Superior temporal gyrus (tissue), 1 donor: ENCODE data around the gene PDE6A.

ENCODE experiments used
- DNase-seq: peaks from one replicate; pipeline ENCODE4 v3.0.0-alpha.2; 2016; ENCODE audit errors: extremely low spot score

Gene PDE6A

GRCh38 chr5:149944666-149945065, at the start of gene PDE6A:
PDE6A (minus strand) TSS chr5:149944793; CDS start chr5:149944673, 120 bp downstream.
- DNase-seq, result no peak

DNA sequence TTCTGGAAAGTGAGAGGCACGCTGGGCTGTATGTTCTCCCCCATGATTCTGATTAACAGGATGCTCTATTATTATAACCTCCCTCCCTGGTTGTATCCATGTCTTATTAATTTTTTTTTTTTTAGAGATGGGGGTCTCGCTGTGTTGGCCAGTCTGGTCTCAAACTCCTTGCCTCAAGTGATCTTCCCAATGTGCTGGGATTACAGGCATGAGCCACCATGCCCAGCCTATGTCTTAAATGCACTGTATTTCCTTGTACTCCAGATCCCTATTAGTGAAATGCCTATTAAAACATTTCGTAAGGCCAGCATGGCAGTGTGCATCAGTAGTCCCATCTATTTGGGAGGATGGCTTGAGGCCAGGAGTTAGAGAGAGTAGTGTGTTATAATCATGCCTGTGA, 48.9 kb upstream of the PDE6A start:
- no peak for DNase-seq

DNA sequence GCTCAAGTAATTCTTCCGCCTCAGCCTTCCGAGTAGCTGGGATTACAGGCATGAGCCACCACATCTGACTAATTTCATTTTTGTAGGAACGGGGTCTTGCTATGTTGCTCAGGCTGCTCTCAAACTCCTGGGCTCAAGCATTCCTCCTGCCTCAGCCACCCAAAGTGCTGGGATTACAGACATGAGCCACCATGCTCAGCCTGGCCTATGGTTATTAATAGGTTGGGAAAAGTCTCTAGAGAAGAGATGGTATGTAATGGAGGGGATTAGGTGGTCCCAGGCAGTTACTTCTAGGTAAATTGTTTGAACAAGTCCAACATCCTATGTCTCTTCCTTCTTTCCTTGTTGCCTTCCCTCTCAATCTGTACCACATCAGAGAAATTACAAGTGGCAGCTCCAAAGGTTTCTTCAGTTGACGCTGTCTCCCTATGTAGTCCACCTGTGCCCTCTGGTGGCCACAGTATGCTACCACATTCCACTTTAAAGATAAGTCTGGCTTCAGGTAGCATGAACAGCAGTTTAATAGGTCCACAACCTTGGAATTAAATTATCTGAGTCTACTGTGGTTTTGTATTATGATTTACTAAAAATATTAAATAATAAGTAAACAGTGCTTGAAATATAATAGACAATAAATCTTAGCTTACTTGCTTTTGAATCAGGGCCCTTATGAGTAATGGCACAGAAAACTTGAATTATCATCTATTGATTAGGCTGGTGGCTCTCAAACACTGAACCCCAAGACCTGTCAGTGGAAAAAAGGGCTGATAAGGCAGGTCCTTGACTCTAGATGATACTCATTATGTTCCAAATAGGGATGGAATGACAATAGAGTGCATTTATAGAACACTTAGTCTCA, 46.2 kb upstream of the PDE6A start:
- peak; percentile 91 for DNase-seq

GRCh38 chr5:149988126-149988525, 43.5 kb upstream of the PDE6A start:
- no peak for DNase-seq

DNA sequence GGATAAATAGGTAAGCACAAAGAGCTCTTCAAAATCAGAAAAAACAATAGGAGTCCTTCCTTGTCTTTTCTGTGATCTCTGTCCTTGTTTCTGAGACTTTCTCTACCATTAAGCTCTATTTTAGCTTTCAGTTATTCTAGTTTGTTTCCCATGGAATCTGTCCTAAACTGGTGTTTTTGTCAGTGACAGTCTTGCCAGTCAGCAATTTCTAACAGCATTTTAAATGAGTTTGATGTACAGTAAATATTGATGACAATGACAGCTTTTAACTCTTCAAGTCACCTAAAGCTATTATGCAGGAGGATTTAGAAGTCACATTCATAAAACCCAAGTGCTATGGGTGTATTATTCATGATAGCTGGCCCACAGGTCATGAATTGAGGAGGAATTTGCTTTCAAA, 37.9 kb upstream of the PDE6A start:
- no peak for DNase-seq

DNA sequence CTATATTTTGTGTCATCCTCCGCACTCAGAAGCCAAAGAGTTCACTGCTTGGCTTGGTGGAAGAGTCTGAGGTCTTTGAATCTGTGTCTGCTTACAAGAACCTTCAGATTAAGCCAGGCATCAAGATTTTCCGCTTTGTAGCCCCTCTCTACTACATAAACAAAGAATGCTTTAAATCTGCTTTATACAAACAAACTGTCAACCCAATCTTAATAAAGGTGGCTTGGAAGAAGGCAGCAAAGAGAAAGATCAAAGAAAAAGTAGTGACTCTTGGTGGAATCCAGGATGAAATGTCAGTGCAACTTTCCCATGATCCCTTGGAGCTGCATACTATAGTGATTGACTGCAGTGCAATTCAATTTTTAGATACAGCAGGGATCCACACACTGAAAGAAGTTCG, 36.6 kb upstream of the PDE6A start:
- no peak for DNase-seq

DNA sequence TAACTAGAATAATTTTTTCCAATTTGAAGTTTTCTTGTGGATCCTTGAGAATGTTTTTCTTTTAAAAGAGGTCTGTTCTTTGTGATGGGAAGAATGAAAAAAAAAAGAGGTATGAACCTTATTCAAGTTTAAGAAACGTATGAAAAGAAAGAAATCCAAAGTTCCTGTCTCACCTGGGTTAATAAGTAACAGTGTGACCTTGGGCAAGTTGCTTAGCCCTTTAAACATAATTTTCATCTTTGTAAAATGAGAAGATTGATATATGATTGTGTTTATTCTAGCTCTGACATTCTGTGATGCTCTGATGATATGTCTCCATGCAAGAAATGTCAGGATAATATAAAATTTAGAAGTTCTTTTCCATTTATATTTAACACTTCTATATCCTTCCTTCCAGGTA, 35.3 kb upstream of the PDE6A start:
- DNase-seq, result no peak

- DNase-seq, result no peak
Observed at GRCh38 chr5:149975409-149975808, 30.8 kb upstream of the PDE6A start.

- DNase-seq, result no peak
Observed at GRCh38 chr5:149969181-149969930, 24.8 kb upstream of the PDE6A start.

DNA sequence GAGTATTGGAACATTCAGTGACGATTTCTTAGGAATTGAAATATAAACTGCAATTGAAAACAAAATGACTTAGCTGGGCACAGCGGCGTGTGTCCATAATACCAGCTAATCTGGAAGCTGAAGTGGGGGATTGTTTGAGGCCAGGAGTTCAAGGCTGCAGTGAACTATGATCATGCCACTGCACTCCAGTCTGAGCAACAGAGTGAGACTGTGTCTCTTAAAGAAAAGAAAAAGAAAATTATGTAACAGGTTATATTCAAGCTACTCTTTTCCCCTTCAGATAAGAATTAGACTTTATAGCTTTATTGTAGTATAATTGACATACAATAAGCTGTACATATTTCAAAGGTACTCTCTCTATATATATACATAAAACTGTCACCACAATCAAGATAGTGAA, 22.4 kb upstream of the PDE6A start:
- DNase-seq, result no peak

GRCh38 chr5:149963729-149964128, 19.1 kb upstream of the PDE6A start:
- no peak for DNase-seq

DNA sequence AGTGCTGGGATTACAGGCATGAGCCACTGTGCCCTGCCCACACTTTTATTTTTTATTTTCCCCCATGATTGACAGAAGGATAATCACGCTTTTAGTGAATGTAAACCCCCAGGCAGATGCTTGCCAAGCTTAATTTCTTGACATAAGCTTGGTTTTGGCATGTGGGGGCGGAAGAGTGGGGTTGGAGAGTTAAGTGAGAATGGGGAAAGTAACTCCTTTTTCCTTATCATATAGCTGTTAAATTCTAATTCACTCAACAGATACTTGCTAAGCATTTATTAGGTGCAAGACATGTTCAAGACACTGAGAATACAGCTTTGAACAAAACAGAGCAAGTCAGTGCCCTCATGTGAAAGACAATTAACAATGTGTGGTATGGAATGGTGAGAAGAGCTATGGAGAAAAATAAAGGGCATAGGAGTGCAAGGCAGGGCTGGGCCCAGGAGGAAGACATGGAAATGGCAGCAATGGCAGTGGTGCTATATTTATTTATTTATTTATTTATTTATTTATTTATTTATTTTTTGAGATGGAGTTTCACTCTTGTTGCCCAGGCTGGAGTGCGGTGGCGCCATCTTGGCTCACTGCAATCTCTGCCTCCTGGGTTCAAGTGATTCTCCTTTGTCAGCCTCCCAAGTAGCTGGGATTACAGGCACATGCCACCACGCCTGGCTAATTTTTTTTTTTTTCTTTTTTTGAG, 18.2 kb upstream of the PDE6A start:
- DNase-seq, result no peak

GRCh38 chr5:149961957-149962409, 17.4 kb upstream of the PDE6A start:
- peak; percentile 70 for DNase-seq

GRCh38 chr5:149961186-149961685, 16.6 kb upstream of the PDE6A start:
- peak; percentile 41 for DNase-seq

DNA sequence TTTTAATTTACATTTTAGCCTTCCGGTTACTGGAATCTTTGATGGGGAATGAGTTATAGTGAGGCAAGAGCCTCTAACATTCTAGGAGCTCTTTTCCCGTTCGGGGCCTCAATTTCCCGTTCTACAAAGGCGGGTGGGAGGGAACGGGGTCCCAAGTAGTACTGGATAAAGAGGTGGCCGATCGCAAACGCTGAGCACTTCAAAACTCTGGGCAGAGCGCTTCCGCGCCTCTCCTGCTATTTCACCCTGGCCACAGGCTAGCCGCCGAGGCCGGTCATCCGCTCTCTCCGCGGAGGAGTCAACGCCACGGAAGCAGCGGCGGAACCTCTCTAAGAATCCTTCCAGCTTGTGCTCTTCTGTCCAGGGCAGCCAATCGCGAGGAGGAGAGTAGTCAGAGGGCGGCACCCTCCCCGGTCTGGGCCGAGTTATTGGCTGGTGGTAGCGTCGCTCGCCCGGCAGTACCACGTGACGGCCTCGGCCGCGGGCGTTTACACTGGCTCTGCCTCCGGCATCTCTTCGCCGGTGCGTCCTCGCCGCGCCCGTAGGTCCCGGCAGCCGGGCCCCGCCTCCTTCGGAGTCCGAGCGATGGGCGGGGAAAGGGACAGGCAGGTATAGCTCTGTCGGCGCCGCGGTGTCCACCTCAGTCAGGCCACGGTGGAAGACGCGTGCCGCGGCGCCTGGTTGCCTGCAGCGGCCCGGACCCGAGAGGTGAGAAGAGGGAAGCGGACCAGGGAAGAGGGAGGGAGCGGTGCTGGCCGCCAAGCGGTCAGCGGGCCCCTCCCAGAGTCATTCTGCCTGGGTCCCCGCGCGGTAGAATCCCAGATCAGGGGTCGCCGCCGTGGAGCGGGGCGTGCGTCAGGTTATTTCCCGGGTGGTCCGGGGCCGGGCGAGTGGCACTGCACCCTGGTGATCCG, 15.9 kb upstream of the PDE6A start, which contains the start of gene SLC26A2:
SLC26A2 (plus strand) TSS at position 487 of the 914 bp plus-strand sequence. CDS start 16,895 bp downstream, outside the sequence.
- DNase-seq, result peak; percentile 98

DNA sequence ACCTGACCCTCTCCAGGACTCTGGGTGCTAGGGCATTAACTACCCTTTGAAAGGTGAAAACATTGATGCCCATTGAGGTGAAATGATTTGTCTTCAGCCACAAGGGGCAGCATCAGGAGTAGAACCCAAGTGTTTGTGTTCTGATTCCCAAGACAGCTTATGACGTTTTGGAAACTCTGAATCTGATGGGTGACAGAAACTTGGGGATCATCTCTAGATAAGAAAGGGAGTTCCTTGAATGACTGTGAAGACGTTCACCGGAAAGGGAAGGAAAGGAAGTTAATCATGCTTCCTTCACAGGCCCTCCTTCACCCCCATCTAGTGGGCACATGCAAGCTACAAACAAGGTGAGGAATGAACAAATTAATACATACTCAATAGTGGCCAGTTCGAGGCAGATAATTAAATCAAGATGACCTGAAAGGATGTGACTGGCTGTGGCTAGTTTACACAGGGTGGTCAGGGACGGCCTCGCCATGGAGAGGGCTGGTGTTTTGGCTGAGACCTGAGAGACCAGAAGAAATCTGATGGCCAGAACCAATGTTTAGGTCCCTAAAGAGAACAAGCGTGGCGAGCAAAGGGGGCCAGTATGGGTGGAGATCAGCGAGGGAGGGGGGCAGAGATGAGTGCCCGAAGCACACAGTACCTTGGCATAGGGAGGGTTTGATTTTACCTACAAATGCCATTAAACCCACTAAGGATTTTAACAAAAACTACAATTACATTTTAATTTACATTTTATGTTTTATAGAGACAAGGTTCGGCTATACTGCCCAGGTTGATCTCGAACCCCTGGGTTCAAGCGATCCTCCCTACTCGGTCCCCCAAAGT, 15.0 kb upstream of the PDE6A start:
- peak; percentile 52 for DNase-seq

GRCh38 chr5:149957855-149958254, 13.3 kb upstream of the PDE6A start:
- no peak for DNase-seq

DNA sequence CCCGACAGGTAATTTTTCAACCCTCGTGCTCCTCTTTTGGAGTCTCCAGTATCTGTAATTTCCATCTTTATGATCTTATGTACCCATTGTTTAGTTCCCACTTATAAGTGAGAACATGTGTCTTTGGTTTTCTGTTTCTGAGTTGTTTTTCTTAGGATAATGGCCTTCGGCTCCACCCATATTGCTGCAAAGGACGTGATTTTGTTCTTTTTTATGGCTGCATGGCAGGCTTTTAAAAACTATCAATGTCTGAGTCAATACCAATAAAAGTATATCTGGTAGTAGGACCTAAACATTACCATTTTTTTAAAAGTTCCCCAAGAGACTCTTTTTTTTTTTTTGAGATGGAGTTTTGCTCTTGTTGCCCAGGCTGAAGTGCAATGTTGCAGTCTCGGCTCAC, 12.1 kb upstream of the PDE6A start:
- DNase-seq, result no peak

DNA sequence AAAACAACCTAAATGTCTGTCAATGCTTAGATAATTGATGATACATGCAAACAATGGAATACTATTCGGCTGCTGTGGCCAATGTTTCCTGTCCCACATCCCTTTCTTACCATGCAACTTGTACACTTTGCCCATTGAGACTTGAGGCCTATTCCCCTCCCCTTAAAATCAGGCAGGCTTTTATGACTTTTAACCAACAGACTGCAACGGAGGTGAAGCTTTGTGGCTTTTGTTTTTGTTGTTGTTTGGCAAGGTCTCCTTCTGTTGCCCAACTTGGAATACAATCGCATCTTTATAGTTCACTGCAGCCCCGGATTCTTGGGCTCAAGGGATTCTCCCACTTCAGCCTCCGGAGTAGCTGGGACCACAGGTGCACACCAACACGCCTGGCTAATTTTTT, 10.2 kb upstream of the PDE6A start:
- no peak for DNase-seq
